Measurements from ENCODE around the gene AGPAT3. TPM values are rescaled to one million over a fixed set of nuclear protein-coding genes. Genes with fewer than 3 reads are reported as not detected.

The AGPAT3 gene
- total RNA-seq, 1 donor, result 27.7 TPM

DNA sequence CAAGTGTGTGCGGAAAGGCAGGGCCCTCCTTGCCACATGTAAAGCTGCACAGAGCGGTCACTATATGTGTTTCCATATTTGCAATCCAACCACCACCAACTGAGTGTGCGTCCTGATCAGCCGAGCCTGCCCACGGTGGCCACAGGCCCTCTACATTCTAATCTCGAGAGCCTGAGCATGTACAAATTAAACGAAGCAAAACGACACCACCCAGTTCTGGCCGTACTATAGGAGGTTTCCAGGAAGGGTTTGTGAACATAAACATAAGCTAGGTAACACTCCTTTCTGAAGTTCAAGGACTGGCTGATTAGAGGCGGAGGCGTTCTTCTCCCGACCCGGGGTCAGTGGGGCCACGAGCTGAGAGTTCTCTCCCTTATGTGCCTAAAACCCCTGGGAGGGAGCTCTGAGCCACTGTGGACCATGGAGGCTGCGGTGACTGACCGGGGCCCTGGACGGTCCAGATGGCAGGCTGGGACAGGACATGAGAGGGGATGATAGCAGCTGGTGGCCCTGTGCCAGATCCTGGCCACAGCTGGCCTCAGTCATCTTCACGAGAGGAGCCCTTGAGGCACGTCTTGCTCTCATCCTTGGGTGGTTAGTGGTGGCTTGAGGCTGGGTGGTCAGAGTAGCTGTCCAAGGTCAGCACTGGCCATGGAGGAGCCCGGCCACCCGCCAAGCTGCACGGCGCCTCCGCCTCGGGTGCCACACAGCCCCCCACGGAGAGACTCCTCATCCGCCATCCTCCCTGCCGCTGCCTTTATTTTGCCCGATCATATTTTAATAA lies 108.0 kb downstream of the AGPAT3 start:
- no peaks in the 10 kb centered on the region for H3K9me3 ChIP-seq (ENCODE audit: low read depth, low read length)
- peaks cover 3% of the 10 kb centered on the region for H3K4me1 ChIP-seq (ENCODE audit: insufficient read depth, low read length)
- H3K27me3 ChIP-seq (ENCODE audit: insufficient read depth, low read length), result no peaks in the 10 kb centered on the region
- H3K4me3 ChIP-seq (ENCODE audit: low read length), result no peak overlapping the region

GRCh38 chr21:43973634-43973955 lies 108.6 kb downstream of the AGPAT3 start:
- Histone ChIP-seq H3K27me3 (ENCODE audit: insufficient read depth, low read length) (no peaks in the 10 kb centered on the region), H3K4me3 (ENCODE audit: low read length) (no peak overlapping the region), H3K9me3 (ENCODE audit: low read depth, low read length) (no peaks in the 10 kb centered on the region), H3K4me1 (ENCODE audit: insufficient read depth, low read length) (peaks cover 3% of the 10 kb centered on the region)

- Histone ChIP-seq H3K27me3 (ENCODE audit: insufficient read depth, low read length) (no peaks in the 10 kb centered on the region), H3K9me3 (ENCODE audit: low read depth, low read length) (no peaks in the 10 kb centered on the region), H3K4me3 (ENCODE audit: low read length) (no peak overlapping the region), H3K4me1 (ENCODE audit: insufficient read depth, low read length) (peaks cover 3% of the 10 kb centered on the region)
Observed at GRCh38 chr21:43974791-43975468, 109.9 kb downstream of the AGPAT3 start.

DNA sequence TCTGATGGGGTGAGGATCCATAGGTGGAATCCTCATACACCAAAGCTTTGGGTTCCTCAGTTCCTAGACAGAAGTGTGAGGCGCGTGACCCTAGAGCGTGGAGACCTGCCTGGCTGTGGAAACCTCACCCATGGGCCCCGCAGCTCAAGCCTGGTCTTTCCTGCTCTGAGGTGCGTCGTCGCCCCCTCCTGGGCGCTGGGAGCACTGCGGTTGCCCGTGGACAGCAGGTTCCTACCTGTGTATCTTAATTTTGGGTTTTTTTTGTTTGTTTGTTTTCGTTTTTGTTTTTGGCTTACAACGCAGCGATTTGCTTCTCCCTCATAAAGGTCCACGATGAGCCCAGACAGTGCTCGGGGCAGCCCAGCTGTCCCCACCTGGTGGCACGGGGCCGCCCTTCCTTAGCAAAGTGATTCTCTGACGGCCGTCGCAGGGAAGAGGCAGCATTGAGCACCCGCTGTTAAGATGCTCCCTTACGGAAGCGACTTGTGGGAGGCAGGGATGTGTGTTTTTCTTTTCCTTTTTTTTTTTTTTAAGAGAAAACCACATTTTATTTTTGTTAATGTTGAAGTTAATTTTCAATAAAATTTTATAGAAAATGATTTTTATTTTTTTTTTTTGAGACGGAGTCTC lies 110.6 kb downstream of the AGPAT3 start:
- H3K4me1 ChIP-seq (ENCODE audit: insufficient read depth, low read length), result peaks cover 3% of the 10 kb centered on the region
- H3K27me3 ChIP-seq (ENCODE audit: insufficient read depth, low read length), result no peaks in the 10 kb centered on the region
- no peaks in the 10 kb centered on the region for H3K9me3 ChIP-seq (ENCODE audit: low read depth, low read length)
- no peak overlapping the region for H3K4me3 ChIP-seq (ENCODE audit: low read length)

DNA sequence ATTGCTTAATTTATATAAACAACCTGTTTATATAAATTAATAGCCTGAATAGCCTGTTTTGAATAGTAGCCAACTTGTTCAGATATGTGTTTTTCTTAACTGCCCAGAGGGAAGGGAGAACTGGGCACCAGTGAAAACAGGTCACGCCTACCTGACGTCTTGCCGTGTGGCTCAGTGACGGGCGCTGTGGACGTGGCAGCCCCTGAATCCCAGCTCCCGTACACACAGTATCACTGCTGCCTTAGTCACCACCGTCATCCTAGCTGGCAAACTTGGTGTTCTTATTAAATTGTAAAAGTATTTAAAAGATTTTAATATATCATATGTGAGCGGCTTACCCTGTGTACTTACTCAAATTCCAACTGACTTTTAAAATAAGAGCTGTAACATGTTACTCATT lies 111.6 kb downstream of the AGPAT3 start:
- Histone ChIP-seq H3K4me3 (ENCODE audit: low read length) (no peak overlapping the region), H3K4me1 (ENCODE audit: insufficient read depth, low read length) (peaks cover 3% of the 10 kb centered on the region), H3K27me3 (ENCODE audit: insufficient read depth, low read length) (no peaks in the 10 kb centered on the region), H3K9me3 (ENCODE audit: low read depth, low read length) (no peaks in the 10 kb centered on the region)

DNA sequence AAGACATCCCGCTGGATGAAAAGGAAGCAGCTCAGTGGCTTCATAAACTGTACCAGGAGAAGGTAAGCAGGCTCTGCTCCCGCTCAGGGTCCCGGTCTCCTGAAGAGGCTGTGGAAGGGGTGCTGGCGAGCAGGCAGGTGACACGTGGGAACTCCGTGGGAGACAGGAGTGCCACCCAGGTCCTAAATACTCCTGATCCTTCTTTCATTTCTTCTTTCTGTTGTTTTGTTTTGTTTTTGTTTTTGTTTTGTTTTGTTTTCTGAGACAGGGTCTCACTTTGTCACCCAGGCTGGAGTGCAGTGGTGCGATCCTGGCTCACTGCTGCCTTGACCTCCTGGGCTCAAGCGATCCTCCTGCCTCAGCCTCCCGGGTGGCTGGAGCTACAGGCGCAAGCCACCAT lies 113.0 kb downstream of the AGPAT3 start:
- Histone ChIP-seq H3K9me3 (ENCODE audit: low read depth, low read length) (no peaks in the 10 kb centered on the region), H3K27me3 (ENCODE audit: insufficient read depth, low read length) (no peaks in the 10 kb centered on the region), H3K4me1 (ENCODE audit: insufficient read depth, low read length) (peaks cover 3% of the 10 kb centered on the region), H3K4me3 (ENCODE audit: low read length) (no peak overlapping the region)

- Histone ChIP-seq H3K9me3 (ENCODE audit: low read depth, low read length) (no peaks in the 10 kb centered on the region), H3K4me1 (ENCODE audit: insufficient read depth, low read length) (peaks cover 3% of the 10 kb centered on the region), H3K27me3 (ENCODE audit: insufficient read depth, low read length) (no peaks in the 10 kb centered on the region), H3K4me3 (ENCODE audit: low read length) (no peak overlapping the region)
Observed at GRCh38 chr21:43979654-43980053, 114.6 kb downstream of the AGPAT3 start.

GRCh38 chr21:43981151-43981870 lies 116.3 kb downstream of the AGPAT3 start:
- H3K27me3 ChIP-seq (ENCODE audit: insufficient read depth, low read length), result no peaks in the 10 kb centered on the region

GRCh38 chr21:43981871-43982210 lies 116.8 kb downstream of the AGPAT3 start:
- H3K9me3 ChIP-seq (ENCODE audit: low read depth, low read length), result no peaks in the 10 kb centered on the region
- no peaks in the 10 kb centered on the region for H3K27me3 ChIP-seq (ENCODE audit: insufficient read depth, low read length)
- no peaks in the 10 kb centered on the region for H3K4me1 ChIP-seq (ENCODE audit: insufficient read depth, low read length)
- H3K4me3 ChIP-seq (ENCODE audit: low read length), result no peak overlapping the region

More at GRCh38 chr21:43981151-43981870, 116.3 kb downstream of the AGPAT3 start:
- Histone ChIP-seq H3K4me3 (ENCODE audit: low read length) (no peak overlapping the region), H3K4me1 (ENCODE audit: insufficient read depth, low read length) (no peaks in the 10 kb centered on the region), H3K9me3 (ENCODE audit: low read depth, low read length) (no peaks in the 10 kb centered on the region)

DNA sequence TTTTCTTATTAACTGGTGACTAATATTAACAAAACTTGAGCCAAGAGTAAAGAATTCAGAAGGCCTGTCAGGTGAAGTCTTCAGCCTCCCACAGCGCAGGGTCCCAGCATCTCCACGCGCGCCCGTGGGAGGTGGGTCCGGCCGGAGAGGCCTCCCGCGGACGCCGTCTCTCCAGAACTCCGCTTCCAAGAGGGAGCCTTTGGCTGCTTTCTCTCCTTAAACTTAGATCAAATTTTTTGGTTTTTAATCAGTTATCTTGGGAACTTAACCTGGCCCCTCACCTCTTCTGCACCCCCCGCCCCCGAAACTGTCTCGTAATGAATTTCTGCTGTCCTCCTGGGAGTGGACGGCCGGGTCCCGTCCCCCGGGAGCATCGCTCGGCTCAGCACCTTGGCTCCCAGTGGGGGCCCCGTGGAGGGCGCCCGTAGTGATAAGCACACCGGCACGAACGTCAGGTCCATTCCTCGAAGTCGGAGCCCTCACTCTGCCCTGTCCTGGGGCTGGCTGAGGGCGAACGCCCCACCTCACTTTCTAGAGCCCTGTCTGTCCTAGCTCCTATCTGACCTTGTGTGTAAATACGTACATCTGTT lies 117.6 kb downstream of the AGPAT3 start:
- Histone ChIP-seq H3K27me3 (ENCODE audit: insufficient read depth, low read length) (no peaks in the 10 kb centered on the region), H3K4me3 (ENCODE audit: low read length) (no peak overlapping the region), H3K4me1 (ENCODE audit: insufficient read depth, low read length) (no peaks in the 10 kb centered on the region), H3K9me3 (ENCODE audit: low read depth, low read length) (no peaks in the 10 kb centered on the region)

GRCh38 chr21:43983390-43983789 lies 118.4 kb downstream of the AGPAT3 start:
- Histone ChIP-seq H3K4me1 (ENCODE audit: insufficient read depth, low read length) (no peaks in the 10 kb centered on the region), H3K9me3 (ENCODE audit: low read depth, low read length) (no peaks in the 10 kb centered on the region), H3K4me3 (ENCODE audit: low read length) (no peak overlapping the region), H3K27me3 (ENCODE audit: insufficient read depth, low read length) (no peaks in the 10 kb centered on the region)

GRCh38 chr21:43983860-43984420 lies 118.9 kb downstream of the AGPAT3 start:
- Histone ChIP-seq H3K4me3 (ENCODE audit: low read length) (no peak overlapping the region), H3K27me3 (ENCODE audit: insufficient read depth, low read length) (no peaks in the 10 kb centered on the region), H3K4me1 (ENCODE audit: insufficient read depth, low read length) (no peaks in the 10 kb centered on the region), H3K9me3 (ENCODE audit: low read depth, low read length) (no peaks in the 10 kb centered on the region)

DNA sequence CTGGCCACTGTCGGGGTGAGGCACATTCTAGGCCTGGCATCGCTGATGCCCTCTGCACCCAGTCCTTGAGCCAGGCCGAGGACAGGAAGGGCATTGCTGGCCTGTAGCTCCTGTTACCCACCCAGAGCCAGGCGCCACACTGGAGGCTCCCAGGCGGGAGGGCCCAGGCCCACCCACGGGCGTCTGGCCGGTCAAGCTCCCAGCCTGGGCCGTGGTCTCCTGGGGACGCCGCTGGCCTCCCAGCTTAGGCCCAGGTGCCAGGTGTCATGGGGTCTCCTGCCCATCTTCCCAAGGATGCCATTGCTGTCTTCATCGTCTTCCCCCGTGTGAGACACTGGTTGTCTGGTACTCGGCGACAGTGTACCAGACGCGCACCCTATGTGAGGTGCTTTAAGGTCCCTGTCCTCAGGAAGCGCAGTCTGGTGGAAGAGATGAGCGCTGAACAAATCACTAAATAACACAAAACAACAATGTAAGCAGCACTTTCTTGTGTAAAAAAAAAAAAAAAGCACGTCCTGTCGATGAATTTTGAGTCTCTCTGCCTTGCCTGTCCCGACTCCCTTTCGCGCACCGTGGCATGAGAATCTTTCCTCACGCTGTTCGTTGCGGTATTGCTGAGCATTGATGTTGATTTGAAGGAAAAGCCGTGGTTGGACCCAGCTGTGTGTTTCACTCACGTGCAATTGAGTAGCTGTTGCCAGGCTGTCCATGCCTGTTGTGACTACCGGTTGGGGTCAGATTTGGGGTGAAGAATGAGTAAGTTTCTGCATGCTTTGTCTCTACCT lies 120.1 kb downstream of the AGPAT3 start:
- Histone ChIP-seq H3K9me3 (ENCODE audit: low read depth, low read length) (no peaks in the 10 kb centered on the region), H3K4me1 (ENCODE audit: insufficient read depth, low read length) (no peaks in the 10 kb centered on the region), H3K27me3 (ENCODE audit: insufficient read depth, low read length) (no peaks in the 10 kb centered on the region), H3K4me3 (ENCODE audit: low read length) (no peak overlapping the region)

DNA sequence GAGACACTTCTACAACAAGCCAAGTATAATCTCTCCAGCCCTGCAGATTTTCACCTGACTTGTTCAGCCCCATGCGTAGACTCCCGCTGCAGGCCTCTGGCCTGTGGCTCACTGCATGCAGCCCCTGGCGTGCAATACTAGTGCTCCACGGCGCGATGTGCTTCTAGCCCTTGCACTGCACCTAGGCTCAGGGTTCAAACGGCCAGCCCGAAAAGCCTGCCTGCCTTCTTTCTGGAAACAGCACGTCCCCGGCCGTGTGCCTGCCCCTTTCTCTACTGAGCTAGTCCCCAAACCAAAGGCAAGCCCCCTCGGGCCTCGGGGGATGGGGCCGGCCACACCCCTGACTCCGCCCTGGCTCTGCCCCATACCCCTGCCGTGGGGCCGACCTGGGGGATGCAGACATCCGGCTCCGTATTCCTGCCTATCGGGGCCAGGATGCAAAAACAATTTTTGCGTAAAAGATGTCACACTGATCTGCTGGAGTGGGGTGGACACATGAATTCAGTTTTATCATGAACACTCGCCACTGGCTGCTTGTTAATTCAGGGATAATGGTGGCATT lies 120.7 kb downstream of the AGPAT3 start:
- Histone ChIP-seq H3K4me1 (ENCODE audit: insufficient read depth, low read length) (no peaks in the 10 kb centered on the region), H3K27me3 (ENCODE audit: insufficient read depth, low read length) (no peaks in the 10 kb centered on the region), H3K4me3 (ENCODE audit: low read length) (no peak overlapping the region), H3K9me3 (ENCODE audit: low read depth, low read length) (no peaks in the 10 kb centered on the region)

All from mononuclear cell (primary cell).